Measurements from ENCODE around the gene ADIPOQ.
"Not testable (repeated sequence)": the region's sequence is repeated elsewhere in the genome, so short reads cannot be mapped to it uniquely, and the experiment has no call there.

The ADIPOQ gene

DNA sequence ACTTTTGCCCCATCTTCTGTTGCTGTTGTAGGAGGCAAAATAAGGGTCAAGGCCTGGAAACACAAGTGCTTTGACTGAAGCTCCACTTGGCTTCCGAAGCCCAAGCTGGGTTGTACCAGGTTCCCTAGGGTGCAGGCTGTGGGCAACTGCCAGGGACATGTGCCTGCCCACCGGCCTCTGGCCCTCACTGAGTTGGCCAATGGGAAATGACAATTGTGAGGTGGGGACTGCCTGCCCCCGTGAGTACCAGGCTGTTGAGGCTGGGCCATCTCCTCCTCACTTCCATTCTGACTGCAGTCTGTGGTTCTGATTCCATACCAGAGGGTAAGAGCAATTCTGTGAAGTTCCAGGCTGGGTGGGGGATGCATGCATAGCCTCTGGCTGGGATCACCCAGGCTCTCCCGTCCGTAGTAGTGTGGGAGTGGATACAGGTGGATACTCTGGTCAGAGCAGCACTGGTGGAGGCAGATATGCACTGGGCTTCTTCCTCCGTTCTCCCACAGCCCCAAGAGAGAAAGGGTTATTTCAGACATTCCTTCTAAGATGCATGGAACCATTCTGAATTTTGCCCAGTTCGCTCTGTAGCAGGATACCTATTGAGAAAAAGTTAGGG lies at the start of gene ADIPOQ:
ADIPOQ (plus strand) TSS at position 285 of the 613 bp plus-strand sequence. CDS start 10,349 bp downstream, outside the sequence.
- no peak for DNase-seq (ENCODE audit: low spot score)

DNA sequence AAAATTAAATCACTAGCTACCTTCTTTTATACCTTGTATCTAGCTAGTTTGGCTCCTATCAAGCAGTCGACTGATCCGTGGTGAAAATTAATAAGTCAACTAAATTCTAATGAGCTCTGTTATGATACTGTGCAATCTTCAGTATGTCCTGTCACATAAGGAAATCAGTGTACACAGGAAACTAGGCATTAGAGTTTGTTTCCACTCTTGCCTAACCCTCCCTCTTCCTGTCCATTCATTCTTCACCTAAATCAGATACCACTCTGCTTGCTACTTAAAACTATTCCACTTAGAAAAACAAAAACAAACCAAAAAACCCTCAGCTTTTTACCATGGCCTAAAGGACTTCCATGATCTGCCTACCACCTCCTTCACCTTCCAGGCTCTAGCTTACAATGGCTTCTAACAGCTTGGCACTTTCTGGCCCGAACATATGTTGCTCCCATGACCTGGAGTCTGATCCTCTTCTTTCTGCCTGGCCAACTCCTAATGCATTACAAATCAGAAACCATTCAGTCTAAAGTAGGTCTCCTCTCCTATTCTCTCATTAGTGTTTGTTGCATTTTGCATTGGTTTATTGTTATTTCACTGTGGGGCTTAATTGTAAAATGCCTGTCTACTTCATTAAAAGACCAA lies 44.2 kb upstream of the ADIPOQ start:
- DNase-seq (ENCODE audit: low spot score) = no peak

DNA sequence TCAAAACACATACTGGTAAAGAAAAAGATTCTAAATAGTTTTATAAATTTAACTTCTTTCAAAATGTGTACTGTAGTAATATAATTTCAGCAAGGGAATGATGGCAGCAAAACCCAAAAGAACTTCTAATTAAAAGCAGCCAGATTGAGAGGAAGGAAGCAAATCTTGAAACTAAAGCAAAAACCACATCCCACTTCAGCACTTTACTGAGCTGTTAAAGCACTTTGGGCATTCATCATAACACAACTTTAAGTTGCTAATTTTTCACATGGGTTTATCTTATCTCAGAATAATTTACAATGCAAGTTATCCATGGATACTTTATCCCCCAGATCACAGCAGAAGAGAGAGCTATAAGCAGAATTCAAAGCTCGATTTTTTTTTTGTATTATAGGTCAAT lies 42.2 kb upstream of the ADIPOQ start:
- no peak for DNase-seq (ENCODE audit: low spot score)

DNA sequence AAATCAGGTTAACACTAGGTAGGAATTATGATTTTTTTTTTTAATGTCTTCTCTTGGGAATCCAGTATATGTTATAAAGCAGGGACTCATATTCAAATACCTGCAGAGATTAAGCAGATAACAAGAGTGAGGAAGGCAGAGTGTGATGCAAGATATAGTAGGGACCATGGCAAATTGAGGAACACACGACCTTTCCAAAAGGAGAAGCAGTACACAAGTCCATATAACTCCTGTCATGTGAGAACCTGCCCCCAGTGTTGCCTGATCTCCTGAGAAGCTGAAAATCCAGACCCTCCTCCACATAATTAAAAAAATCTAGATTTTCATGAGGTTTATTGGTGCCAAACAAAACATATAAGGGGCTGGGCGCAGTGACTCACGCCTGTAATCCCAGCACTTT lies 39.8 kb upstream of the ADIPOQ start:
- DNase-seq (ENCODE audit: low spot score) = no peak

DNA sequence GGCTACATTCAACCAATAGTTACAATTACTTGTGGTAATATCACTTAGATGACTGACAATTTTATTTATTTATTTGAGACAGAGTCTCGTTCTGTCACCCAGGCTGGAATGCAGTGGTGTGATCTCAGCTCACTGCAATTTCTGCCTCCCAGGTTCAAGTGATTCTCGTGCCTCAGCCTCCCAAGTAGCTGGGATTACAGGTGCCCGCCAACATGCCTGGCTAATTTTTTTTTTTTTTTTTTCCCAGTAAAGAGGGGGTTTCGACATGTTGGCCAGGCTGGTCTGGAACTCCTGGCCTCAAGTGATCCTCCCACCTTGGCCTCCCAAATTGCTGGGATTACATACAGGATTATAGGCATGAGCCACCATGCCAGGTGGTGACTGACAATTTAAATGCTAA lies 39.1 kb upstream of the ADIPOQ start:
- DNase-seq (ENCODE audit: low spot score) = not testable (repeated sequence)

DNA sequence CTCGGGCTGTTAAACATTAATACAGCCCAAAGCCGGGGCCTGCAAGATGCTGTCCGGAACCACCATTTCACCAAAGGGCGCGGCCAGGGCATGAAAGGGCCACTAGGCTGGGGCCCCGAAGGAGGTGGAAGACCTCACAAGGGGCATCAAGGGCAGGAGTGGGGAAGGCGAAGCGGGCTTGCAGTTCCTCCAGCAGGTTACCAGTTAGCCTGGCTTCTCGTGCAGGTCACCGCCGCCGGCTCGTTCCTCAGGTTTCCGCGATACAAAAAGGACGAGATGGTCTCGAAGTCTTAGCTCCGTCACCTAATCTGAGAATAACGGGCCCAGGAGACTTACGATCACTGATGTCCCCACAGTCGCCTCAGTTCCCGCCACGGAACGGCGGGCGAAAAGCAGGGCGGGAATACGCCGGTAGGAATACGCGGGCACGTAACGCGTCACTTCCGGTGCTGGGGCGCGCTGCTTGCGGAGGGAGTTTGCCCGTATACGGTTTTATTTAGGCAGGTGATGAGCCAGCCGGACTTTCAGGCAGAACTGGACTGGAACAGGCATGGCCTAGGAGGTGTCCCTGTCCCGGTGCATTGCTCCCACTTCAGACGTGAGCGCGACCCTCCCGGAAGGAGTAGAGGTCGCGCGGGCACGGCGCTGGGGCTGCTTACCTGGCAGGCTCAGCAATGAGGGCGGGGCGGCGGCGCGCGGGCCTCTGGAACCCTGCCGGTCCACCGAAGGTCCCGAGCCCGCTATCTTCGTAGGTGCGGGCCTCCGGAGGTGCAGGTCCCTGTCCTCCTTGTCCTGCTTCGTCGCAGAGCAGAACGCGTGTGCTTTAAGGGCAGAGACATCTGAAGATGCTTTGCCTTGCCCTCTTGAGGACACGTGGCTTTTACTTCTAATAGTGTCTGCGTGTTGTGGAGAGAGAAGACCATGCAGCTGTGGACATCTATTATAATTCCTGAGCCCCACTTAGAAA lies 36.1 kb upstream of the ADIPOQ start, which contains the start of gene RFC4:
RFC4 (minus strand) TSS at position 394 of the 967 bp plus-strand sequence. CDS start 1,769 bp downstream, outside the sequence.
- DNase-seq (ENCODE audit: low spot score) = peak; percentile 88

DNA sequence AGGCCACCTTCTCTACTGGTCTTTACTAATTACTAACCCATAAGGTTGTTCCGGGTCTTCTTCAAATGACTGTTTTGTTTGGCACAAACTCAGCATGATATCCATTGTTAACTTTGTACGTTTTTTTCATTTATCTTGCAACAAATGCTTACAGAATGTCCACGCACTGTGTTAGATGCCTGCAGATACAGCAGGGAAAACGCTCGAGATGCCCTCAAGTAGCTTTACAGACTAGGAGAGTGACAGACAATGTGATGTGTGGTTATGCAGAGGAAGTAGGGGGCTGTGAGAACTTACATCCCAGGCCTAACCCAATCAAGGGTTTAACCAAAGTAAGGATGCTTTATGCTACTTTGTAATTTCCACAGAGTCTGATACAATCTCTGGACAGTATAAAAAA lies 35.3 kb upstream of the ADIPOQ start:
- DNase-seq (ENCODE audit: low spot score) = no peak

DNA sequence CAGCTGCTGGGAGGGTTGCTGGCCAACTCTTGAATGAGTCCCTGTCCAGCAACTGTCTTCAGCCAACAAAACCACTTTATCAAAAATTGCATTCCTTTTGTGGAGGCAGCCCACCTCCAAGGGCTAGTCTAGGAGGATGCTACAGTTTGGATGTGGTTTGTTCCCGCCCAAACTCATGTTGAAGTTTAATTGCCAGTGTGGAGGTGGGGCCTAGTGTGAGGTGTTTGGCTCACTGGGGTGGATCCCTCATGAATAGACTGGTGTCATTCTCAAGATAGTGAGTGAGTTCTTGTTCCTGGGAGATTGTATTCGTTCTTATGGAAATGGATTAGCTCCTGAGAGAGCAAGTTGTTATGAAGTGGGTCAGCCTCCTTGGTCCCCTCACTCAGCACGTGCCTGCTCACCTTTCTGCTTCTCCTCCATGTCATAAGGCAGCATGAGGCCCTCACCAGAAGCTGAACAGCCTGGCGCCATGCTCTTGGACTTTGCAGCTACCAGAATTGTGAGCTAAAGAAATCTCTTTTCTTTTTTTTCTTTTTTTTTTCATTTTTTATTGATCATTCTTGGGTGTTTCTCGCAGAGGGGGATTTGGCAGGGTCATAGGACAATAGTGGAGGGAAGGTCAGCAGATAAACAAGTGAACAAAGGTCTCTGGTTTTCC lies 32.0 kb upstream of the ADIPOQ start:
- no peak for DNase-seq (ENCODE audit: low spot score)

DNA sequence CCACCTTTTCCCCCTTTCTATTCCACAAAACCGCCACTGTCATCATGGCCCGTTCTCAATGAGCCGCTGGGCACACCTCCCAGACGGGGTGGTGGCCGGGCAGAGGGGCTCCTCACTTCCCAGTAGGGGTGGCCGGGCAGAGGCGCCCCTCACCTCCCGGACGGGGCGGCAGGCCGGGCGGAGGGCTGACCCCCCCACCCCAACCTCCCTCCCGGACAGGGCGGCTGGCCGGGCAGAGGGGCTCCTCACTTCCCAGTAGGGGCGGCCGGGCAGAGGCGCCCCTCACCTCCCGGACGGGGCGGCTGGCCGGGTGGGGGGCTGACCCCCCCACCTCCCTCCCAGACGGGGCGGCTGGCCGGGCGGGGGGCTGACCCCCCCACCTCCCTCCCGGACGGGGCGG lies 31.2 kb upstream of the ADIPOQ start:
- DNase-seq (ENCODE audit: low spot score) = not testable (repeated sequence)

DNA sequence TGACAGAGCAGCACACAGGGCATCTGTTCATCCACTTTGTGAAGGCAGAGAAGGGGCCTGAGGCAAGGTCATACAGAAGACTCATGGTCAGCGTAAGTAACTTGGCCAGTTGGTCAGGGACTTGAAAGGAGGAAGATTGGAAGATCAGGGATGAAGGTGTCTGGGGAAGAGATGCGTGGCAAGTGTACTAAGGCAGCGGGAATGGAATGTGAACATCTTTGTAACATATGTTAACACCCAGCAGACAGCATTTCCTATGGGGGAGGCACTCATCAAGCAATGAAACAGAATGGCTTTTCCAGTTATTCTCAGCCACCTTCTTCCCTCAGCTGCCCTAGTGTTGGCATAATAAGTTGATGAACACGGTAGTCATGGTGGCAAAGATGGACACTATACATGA lies 28.4 kb upstream of the ADIPOQ start:
- DNase-seq (ENCODE audit: low spot score) = no peak

DNA sequence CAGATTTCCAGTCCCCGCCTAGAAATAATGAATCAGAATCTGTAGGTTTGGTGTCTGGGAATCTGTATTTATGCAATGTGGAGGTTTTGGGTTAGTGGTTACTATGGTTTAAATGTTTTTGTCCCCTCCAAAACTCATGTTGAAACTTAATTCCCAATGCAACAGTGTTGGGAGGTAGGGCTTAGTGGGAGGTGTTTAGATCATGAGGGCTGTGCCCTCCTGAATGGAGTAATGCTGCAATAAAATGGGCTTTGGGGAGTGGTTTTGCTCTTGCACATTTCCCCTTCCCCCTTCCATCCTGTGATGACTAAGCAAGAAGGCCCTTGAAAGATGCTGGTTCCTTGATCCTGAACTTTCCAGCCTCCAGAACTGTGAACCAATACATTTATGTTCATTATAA lies 27.1 kb upstream of the ADIPOQ start:
- peak; percentile 30 for DNase-seq (ENCODE audit: low spot score)

DNA sequence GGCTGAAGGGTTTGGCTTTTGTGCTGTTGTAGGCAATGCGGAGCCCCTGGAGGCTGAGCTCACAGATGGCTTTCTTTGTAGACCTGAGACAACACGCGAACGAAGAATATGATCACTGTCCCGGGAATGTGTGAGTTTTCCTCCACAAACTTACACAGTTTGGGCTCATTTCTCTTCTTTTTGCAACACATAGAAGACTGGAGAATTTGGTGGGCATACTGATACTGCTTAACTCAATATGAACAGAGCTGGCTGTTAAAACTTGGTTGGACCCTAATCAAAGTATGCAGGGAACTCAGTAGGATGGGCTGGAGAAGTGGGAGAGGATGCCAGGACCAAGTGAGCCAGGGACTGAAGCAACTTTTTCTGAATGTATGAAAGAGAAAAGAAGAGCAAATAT lies 24.0 kb upstream of the ADIPOQ start:
- no peak for DNase-seq (ENCODE audit: low spot score)

DNA sequence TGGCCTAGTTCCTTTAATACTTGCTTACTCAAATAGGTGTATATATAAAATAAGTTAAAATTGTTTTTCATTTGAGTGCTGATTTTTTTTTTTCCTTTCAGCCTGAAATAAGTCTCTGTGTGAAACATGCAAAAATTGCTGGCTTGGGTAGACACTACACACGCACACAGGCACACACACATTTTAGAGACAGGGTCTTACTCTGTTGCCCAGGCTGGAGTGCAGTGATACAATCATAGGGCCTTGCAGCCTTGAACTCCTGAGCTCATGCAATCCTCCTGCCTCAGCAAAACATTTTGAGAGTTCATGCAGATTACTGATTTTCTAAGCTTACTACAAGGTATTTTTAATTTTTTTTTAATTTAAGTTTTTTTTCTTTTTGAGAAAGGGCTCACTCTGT lies 23.6 kb upstream of the ADIPOQ start:
- DNase-seq (ENCODE audit: low spot score) = no peak

DNA sequence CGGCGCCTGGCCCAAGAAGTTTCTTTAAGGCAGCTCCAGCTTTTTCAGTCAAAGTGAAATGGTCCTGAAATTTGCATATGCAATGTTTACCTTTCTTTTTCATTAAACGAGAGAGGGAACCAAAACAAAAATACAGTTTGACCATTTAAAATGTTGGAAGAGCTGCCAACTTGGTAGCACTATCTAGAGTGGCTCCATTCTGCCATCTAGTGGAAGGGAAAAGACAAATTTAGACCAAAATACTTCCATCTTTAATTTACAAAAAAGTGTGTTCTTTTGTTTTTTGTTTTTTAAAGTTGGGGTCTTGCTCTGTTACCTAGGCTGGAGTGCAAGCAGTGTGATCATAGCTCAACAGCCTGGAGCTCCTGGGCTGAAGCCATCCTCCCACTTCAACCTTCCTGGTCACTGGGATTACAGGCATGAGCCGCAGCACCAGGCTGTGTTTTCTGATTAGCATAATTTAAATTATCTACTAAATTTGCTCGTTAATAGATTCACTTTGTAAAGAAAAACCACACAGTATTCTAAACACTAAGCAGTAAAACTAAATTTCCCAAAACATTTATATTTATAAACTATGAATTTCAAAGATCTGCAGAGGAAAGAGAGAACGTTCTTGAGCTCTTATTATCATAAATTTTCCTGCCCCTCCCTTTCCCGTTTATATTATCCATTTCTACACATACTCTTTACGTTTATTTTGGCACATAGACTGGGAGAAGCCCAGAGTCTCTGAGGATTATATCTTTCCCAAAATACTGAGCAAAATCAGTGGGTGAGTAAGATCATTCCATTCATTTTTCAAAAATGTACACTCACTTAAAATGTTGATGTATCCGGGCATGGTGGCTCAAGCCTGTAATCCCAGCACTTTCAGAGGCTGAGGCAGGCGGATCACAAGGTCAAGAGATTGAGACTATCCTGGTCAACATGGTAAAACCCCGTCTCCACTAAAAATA lies 20.8 kb upstream of the ADIPOQ start:
- DNase-seq (ENCODE audit: low spot score) = peak; percentile 68

DNA sequence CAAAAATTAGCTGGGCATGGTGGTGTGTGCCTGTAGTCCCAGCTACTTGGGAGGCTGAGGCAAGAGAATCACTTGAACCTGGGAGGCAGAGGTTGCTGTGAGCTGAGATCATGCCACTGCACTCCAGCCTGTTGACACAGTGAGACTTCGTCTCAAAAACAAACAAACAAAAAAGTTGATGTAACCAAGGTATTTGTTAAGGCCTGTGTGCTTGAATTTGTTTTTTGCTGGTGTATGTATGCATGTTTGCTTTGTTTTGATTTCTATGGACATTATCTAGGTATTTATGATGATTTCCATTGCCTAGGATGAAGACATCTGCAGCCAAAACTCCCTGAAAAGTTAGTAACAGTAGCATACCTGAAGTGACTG lies 20.1 kb upstream of the ADIPOQ start:
- not testable (repeated sequence) for DNase-seq (ENCODE audit: low spot score)

DNA sequence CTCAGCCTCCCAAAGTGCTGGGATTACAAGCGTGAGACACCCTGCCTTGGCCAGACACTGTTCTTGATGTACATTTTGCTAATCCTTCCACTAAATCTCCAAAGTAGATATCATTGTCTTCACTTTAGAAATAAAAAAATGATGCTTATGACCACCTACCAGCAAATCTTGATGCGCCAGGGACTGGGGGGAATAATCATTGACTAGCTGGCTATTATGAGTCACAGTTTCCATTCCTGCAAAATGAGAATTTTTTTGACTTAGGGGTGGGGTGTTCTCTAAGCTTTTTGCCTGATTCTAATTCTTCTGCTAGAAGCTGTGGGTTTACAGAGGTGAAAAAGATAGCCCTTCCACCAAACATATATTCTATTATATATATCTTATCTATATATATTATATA lies 19.1 kb upstream of the ADIPOQ start:
- DNase-seq (ENCODE audit: low spot score) = no peak

DNA sequence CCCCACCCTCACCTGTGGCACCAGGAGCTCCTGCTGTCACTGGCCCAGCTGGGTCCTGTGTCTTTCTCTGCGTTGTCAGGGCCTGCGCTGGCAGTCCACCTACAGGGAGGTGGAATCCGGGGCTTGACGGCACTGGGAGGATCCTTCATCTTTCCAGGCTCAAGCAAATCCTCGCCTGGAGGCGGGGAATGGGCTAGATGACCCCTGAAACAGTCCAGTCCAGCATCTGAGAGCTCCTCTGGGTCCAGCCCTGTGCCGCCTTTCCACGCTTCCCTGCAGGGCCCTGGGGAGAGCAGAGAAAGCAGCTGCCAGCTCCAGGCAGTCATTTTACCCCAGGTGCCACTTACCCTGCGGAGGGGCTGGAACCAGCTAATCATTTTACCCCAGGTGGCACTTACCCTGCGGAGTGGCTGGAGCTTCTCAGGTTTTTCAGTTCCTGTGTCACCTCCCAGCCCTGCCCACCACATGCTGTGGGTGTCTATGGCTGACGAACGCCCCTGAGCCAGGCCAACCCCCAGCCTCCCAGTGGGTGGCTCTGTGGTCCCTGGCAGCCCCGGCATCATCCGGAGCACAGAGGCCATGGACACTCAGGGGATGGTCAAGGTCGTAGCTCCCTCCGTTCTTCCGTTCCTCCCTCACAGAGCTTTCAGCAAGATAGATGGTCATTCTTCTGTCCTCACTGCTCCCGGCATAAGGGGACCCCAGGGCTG lies 17.9 kb upstream of the ADIPOQ start:
- DNase-seq (ENCODE audit: low spot score) = no peak

DNA sequence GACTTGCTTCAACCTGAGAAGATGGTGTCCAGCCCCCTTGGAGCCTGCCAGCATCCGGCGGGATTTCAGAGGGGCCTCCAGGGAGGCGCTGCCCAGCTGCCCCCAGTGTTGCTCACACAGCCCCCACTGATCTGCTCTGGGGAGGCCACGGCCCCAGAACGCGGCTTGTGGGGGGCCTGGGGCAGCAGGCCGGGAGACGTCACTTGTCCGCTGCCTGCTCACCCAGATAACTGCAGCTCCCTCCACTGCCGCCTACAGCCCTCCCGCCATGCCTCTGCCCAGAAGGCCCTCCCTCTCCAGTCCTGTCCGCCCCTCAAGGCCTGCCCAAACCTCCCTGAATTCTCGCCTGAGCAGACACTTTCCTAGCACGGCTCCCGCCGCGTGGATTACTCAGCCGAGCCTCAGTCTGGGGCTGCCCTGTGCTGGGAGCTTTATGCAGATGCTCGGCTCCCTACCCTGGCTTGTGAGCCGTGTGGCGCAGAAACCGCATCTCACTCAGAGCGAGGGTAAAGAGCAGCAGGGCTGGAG lies 17.2 kb upstream of the ADIPOQ start:
- peak; percentile 43 for DNase-seq (ENCODE audit: low spot score)

DNA sequence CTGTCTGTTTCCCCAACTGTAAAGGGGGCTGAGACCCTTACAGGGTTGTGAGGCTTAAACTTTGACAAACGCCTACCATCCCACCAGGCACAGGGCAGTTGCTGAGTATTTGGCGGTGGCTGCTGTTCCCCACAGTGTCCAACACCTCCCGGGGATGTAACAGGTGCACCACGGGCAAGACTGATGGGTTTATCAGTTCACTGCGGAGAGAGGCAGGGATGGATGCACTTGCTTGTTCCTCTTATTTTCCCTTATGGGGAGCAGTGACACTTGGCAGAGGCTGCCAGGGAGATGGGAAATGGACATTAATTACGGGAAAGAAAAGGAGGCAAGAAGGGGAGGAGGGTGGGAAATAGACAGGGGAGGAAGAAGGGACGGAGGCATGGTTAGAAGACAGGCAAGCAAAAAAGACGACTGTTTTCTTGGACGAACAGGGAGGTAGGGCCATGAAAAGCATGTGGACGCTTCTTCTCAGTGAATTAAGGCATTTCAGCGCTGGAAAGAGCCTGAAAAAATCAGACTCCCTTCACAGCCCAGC lies 16.6 kb upstream of the ADIPOQ start:
- DNase-seq (ENCODE audit: low spot score) = no peak

DNA sequence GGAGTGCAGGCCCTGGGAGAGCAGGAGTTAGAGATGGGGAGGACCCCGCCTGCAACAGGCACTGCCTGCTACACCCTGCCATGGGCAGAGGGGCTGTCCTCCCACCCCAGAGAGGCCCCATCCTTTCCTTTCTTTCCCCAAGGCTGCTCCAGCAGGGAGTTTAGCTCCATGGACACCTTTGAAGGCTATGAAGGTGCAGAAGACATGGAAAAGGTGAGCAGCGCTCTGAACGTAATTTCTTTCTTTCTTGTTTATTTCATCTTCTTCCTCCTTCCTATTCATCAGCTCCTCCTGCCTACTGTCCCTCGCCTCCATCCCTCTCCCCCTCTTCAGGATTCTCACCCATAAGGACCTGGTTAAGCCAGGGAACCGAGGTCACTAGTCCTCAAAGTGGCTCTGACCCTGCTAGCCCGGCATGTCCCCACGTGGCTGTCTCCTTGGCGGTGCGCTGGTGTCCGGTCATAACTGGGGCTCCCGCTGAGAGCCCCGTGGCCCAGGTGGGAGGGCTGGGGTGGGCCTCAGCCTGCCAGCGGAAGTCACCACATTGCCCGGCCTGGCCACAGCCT lies 16.0 kb upstream of the ADIPOQ start:
- DNase-seq (ENCODE audit: low spot score) = no peak

Data from GM03348 (cell line).